Fibroblast of pulmonary artery (primary cell): ENCODE data around the gene CLDN9.

ENCODE experiments used
- DNase-seq: peaks from one replicate; pipeline ENCODE4 v3.0.0-alpha.2; 2010; ENCODE audit warnings: low read depth
- H3K4me3 ChIP-seq: replicated peaks from 2 replicates; pipeline ENCODE4 v1.5.1; 2011; ENCODE audit warnings: low read depth, mild to moderate bottlenecking, control low read depth, low read length, moderate library complexity
- CTCF ChIP-seq: IDR thresholded peaks from 2 replicates; pipeline ENCODE4 v1.5.1; 2011; ENCODE audit warnings: mild to moderate bottlenecking, control low read depth, low read length, inconsistent platforms; ENCODE audit errors: missing control alignments

Gene CLDN9

GRCh38 chr16:3027983-3028715 is 15.4 kb downstream of the CLDN9 start:
- H3K4me3 ChIP-seq = no peak overlapping the region
- DNase-seq = peak; percentile 74
- TF ChIP-seq CTCF = peak; percentile 58

GRCh38 chr16:3028716-3029319 is 16.1 kb downstream of the CLDN9 start:
- DNase-seq = no peak
- H3K4me3 ChIP-seq = no peak overlapping the region
- TF ChIP-seq CTCF = no peak

DNA sequence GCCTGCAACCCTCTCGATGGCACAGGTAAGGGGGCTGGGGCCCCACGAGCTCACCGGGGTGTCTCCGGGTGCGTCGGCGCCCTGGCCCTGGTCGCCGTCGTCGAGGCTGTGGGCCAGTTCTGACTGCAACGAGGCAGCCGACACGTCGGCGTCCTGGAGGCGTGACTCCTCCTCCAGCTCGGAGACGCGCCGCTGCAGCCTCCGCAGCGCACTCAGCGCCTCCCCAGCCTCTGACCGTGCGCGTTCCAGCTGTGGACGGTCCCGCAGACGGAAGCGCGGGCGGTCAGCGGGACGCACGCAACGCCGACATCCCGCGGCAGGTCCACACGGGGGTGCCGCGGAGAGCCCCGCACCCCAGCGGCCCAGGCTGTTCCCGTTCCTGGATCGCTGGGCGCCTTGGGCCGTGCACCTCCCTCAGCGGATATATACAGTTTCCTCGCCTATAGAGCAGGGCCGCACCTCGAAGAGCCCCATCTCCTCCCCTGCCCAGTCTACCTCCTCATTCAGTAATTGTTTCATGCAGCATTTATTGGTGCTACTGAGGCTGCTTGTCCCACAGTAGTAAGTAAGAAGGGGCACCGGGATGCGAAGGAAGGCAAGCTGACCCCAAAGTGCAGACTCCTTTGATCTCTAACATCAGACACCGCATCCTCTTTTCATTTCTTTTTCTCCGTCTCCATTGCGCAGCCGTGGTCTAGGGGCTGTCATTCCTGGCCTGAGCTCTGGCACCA is 16.9 kb downstream of the CLDN9 start:
- no peak for TF ChIP-seq CTCF
- H3K4me3 ChIP-seq = peak overlapping the region; percentile 14
- peak; percentile 31 for DNase-seq

- DNase-seq = no peak
- no peak for TF ChIP-seq CTCF
- no peak overlapping the region for H3K4me3 ChIP-seq
Observed at GRCh38 chr16:3030222-3031212, 17.8 kb downstream of the CLDN9 start.

DNA sequence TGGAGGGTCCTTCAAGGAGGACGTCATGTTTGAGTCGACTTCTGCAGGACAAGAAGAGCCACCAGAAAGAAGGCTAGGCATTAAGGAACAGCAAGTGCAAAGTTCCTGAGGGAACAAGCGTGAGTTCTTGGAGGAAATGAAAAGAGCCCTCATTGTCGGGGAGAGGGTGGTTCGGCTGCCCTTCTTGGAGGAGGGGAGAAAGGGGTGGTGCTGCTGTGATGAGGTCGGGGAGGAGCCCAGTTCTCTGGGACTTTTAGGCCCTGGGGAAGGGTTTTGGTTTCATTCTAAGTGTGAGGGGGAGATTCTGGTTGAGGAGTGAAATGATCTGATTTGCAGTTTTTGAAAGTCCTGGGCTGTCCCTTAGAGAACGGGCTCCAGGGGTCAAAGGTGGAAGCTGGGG is 19.9 kb downstream of the CLDN9 start:
- no peak for TF ChIP-seq CTCF
- H3K4me3 ChIP-seq = no peak overlapping the region
- DNase-seq = no peak

- DNase-seq = no peak
- TF ChIP-seq CTCF = no peak
- no peak overlapping the region for H3K4me3 ChIP-seq
Observed at GRCh38 chr16:3035289-3035971, 22.7 kb downstream of the CLDN9 start.
